ENCODE data around the gene MEGF11. TPM values are rescaled to one million over a fixed set of nuclear protein-coding genes. Genes with fewer than 3 reads are reported as not detected.

The MEGF11 gene
- total RNA-seq, 2 experiments from 2014 or later, result 3.3 to 6.8 TPM

DNA sequence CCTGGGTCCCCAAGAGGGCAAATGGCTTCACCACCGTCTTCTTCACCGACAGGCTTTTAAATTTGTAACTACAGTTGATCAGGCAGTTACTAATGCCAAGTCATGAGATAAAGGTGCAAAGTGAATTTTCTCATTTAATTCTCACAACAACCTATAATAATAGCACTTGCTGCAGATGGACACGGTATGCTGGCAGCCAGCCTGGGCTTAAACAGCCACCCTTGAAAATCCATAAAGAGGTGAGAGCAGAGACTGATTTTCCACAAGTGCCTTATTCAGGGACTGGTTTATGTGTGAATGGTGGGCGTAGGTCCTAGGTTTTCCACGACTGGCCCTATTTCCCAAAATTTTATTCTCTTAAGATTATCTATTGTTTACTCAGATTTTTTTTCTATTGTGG, 266.4 kb downstream of the MEGF11 start:
- CTCF ChIA-PET (ENCODE audit: unreplicated experiment), result no interaction called here

GRCh38 chr15:65986416-65986815, 267.1 kb downstream of the MEGF11 start:
- Histone ChIP-seq H3K4me3 (ENCODE audit: low read depth, low read length, poor library complexity, severe bottlenecking) (no peak overlapping the region), H3K79me2 (ENCODE audit: insufficient read depth, low read depth, low read length) (no peaks in the 10 kb centered on the region), H3K9me2 (ENCODE audit: insufficient read depth, low read length) (no peaks in the 10 kb centered on the region), H4K20me1 (ENCODE audit: insufficient read depth, low read length) (no peaks in the 10 kb centered on the region), H3K27ac (ENCODE audit: low read depth, low read length, poor library complexity, severe bottlenecking) (no peak overlapping the region), H3K9me3 (ENCODE audit: low read length) (no peaks in the 10 kb centered on the region), H3K36me3 (ENCODE audit: insufficient read depth, low read length) (no peaks in the 10 kb centered on the region), H3K4me2 (ENCODE audit: low read length) (no peak overlapping the region), H3K4me1 (ENCODE audit: insufficient read depth, low read length, poor library complexity, severe bottlenecking) (peaks cover 10% of the 10 kb centered on the region), H2AFZ (ENCODE audit: low read length) (no peak overlapping the region)
- no TSS peak for BruUV-seq (replicated peaks)
- intact Hi-C loops (cut with micrococcal nuclease; ENCODE audit: unreplicated experiment), result no loop called here
- ChIA-PET POLR2A (interaction anchor here (0.7 kb wide), 1 partner anchor 36 kb away, joined by 4 read pairs; no protein-coding TSS in a partner anchor), CTCF (ENCODE audit: unreplicated experiment) (no interaction called here)
- DNase-seq (ENCODE audit: low spot score), result no peak
- TF ChIP-seq CTCF (conservative IDR thresholded peaks at IDR 0.05; ENCODE audit: low read length), result no peak
- no peak for TF ChIP-seq EZH2phosphoT487 (IDR thresholded peaks at IDR 0.05; ENCODE audit: borderline replicate concordance, low read depth, low read length)

More for the DNA sequence above, 266.4 kb downstream of the MEGF11 start:
- Histone ChIP-seq H3K4me2 (ENCODE audit: low read length) (no peak overlapping the region), H3K4me3 (ENCODE audit: low read depth, low read length, poor library complexity, severe bottlenecking) (no peak overlapping the region), H3K36me3 (ENCODE audit: insufficient read depth, low read length) (no peaks in the 10 kb centered on the region), H4K20me1 (ENCODE audit: insufficient read depth, low read length) (no peaks in the 10 kb centered on the region), H3K79me2 (ENCODE audit: insufficient read depth, low read depth, low read length) (no peaks in the 10 kb centered on the region), H3K27ac (ENCODE audit: low read depth, low read length, poor library complexity, severe bottlenecking) (no peak overlapping the region), H3K9me2 (ENCODE audit: insufficient read depth, low read length) (no peaks in the 10 kb centered on the region), H3K9me3 (ENCODE audit: low read length) (no peaks in the 10 kb centered on the region), H2AFZ (ENCODE audit: low read length) (no peak overlapping the region), H3K4me1 (ENCODE audit: insufficient read depth, low read length, poor library complexity, severe bottlenecking) (peaks cover 4% of the 10 kb centered on the region)
- BruUV-seq (replicated peaks), result no TSS peak
- no peak for DNase-seq (ENCODE audit: low spot score)
- POLR2A ChIA-PET, result interaction anchor here (0.6 to 0.7 kb wide), 2 partner anchors 36 to 288 kb away, joined by 3 to 4 read pairs; no protein-coding TSS in a partner anchor
- TF ChIP-seq CTCF (conservative IDR thresholded peaks at IDR 0.05; ENCODE audit: low read length), result no peak
- TF ChIP-seq EZH2phosphoT487 (IDR thresholded peaks at IDR 0.05; ENCODE audit: borderline replicate concordance, low read depth, low read length), result no peak
- intact Hi-C loops (cut with micrococcal nuclease; ENCODE audit: unreplicated experiment), result no loop called here

DNA sequence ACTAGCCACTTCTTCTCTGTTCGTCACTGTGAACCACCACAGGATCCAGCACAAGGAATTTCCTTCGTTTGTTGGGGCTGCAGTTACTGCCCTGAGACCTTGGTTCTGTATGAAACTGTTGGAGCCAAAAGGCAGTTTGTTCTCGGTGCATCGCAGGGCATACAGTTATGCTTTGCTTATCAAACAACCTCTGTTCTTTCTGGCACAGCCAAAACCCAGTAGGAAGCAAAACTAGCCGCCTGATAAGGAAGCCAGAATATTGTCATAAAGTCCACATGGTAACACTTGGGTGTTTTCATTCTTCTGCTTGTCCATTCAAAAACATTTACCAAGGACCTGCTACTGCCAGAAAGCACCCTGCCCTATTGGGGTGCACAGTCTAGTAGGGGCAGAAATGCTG, 268.2 kb downstream of the MEGF11 start:
- CTCF ChIA-PET (ENCODE audit: unreplicated experiment), result no interaction called here
- Histone ChIP-seq H3K9me2 (ENCODE audit: insufficient read depth, low read length) (no peaks in the 10 kb centered on the region), H3K79me2 (ENCODE audit: insufficient read depth, low read depth, low read length) (no peaks in the 10 kb centered on the region), H3K27ac (ENCODE audit: low read depth, low read length, poor library complexity, severe bottlenecking) (no peak overlapping the region), H3K4me3 (ENCODE audit: low read depth, low read length, poor library complexity, severe bottlenecking) (no peak overlapping the region), H3K36me3 (ENCODE audit: insufficient read depth, low read length) (no peaks in the 10 kb centered on the region), H3K4me1 (ENCODE audit: insufficient read depth, low read length, poor library complexity, severe bottlenecking) (peaks cover 10% of the 10 kb centered on the region), H2AFZ (ENCODE audit: low read length) (no peak overlapping the region), H3K4me2 (ENCODE audit: low read length) (no peak overlapping the region), H4K20me1 (ENCODE audit: insufficient read depth, low read length) (no peaks in the 10 kb centered on the region), H3K9me3 (ENCODE audit: low read length) (no peaks in the 10 kb centered on the region)
- DNase-seq (ENCODE audit: low spot score), result no peak
- POLR2A ChIA-PET, result no interaction called here
- intact Hi-C loops (cut with micrococcal nuclease; ENCODE audit: unreplicated experiment), result no loop called here
- TF ChIP-seq EZH2phosphoT487 (IDR thresholded peaks at IDR 0.05; ENCODE audit: borderline replicate concordance, low read depth, low read length), result no peak
- no peak for TF ChIP-seq CTCF (conservative IDR thresholded peaks at IDR 0.05; ENCODE audit: low read length)
- no TSS peak for BruUV-seq (replicated peaks)
